Mucosa of descending colon (tissue), 3 donors: ENCODE data around the gene SDR42E2. TPM values are rescaled to one million over a fixed set of nuclear protein-coding genes. Genes with fewer than 3 reads are reported as not detected.

ENCODE experiments used
- ATAC-seq: fragments of 200-7000 bp; cut with Tn5 transposase; one replicate; pipeline ENCODE4 v1.9.1; 2020; ENCODE audit warnings: mild to moderate bottlenecking, moderate library complexity
- DNase-seq, 3 donors: peaks; one replicate each; pipeline ENCODE4 v3.0.0-alpha.2; 2020
- H3K36me3 ChIP-seq: fragments of 200-600 bp; one replicate; pipeline ENCODE4 v1.8.0; 2021; ENCODE audit warnings: low read depth, mild to moderate bottlenecking
- H3K4me1 ChIP-seq: fragments of 200-600 bp; one replicate; pipeline ENCODE4 v1.8.0; 2021; ENCODE audit warnings: low read depth, mild to moderate bottlenecking
- H3K4me3 ChIP-seq: fragments of 200-600 bp; one replicate; pipeline ENCODE4 v1.8.0; 2021; ENCODE audit warnings: mild to moderate bottlenecking
- H3K9me3 ChIP-seq: fragments of 200-600 bp; one replicate; pipeline ENCODE4 v1.8.0; 2021; ENCODE audit warnings: mild to moderate bottlenecking
- CTCF ChIP-seq: fragments of 200-600 bp; IDR thresholded peaks from one replicate; pipeline ENCODE4 v1.8.0; 2022; ENCODE audit warnings: antibody characterized with exemption, mild to moderate bottlenecking
- intact Hi-C, 2 donors: fragments of 100-400 bp; cut with DNase I in 1 of 2; cut with micrococcal nuclease in 1 of 2; formaldehyde crosslinking; loops; one replicate each; pipeline versions ENCODE4 v1.11.0 to v1.11.1; 2022; cut with DNase I, micrococcal nuclease
- total RNA-seq, 3 donors: library from RNA; stranded (reverse); fragmentation: NEBNext Ultra II Directional in 2 of 3; extraction: Animal tissue kit (Norgen Biotek cat#: 25700) in 2 of 3; gene quantifications; one replicate each; pipeline versions ENCODE4 v1.2.1 to v1.2.4, GENCODE V29; 2021 to 2023
- donor health status: DM: no; HTN: no; CAD: no; lungs with moderate emphysema.
- donor health status: DM: no; HTN: no; CAD: no.
- donor health status: DM: no; HTN: yes; CAD: no.

The SDR42E2 gene
- total RNA-seq, 3 donors from 2014 or later: not detected

- no peak for ATAC-seq
- intact Hi-C loops: loop anchor here (10.0 kb wide), 2 partner anchors 170 to 180 kb away; partner anchors contain the start of genes MOSMO (in 1 of the 2) and PDZD9 (in 1 of the 2)
- Histone ChIP-seq H3K4me3 (no peak overlapping the region), H3K4me1 (peaks cover 15% of the 10 kb centered on the region), H3K9me3 (no peaks in the 10 kb centered on the region), H3K36me3 (no peaks in the 10 kb centered on the region)
- DNase-seq: no peak
- no peak for TF ChIP-seq CTCF
Observed at GRCh38 chr16:22184615-22184968, 22.3 kb downstream of the SDR42E2 start.

GRCh38 chr16:22186517-22186916 lies 24.2 kb downstream of the SDR42E2 start:
- DNase-seq (no peak), ATAC-seq (no peak)
- no peak for TF ChIP-seq CTCF
- Histone ChIP-seq H3K9me3 (no peaks in the 10 kb centered on the region), H3K36me3 (no peaks in the 10 kb centered on the region), H3K4me1 (peaks cover 20% of the 10 kb centered on the region), H3K4me3 (no peak overlapping the region)
- intact Hi-C loops: loop anchor here (10.0 kb wide), 2 partner anchors 172 to 182 kb away; partner anchors contain the start of genes MOSMO (in 1 of the 2) and PDZD9 (in 1 of the 2)

- DNase-seq: no peak
- intact Hi-C loops: loop anchor here (10.0 kb wide), 2 partner anchors 173 to 183 kb away; partner anchors contain the start of genes MOSMO (in 1 of the 2) and PDZD9 (in 1 of the 2)
- no peak for ATAC-seq
- no peaks in the 10 kb centered on the region for H3K36me3 ChIP-seq
- H3K4me1 ChIP-seq: peaks cover 26% of the 10 kb centered on the region
- H3K4me3 ChIP-seq: no peak overlapping the region
- TF ChIP-seq CTCF: no peak
- H3K9me3 ChIP-seq: no peaks in the 10 kb centered on the region
Observed at GRCh38 chr16:22188267-22188594, 25.9 kb downstream of the SDR42E2 start.

GRCh38 chr16:22188595-22189442 lies 26.5 kb downstream of the SDR42E2 start:
- DNase-seq (peak; percentile 69 to 83 (median 75)), ATAC-seq (peak; percentile 30)
- Histone ChIP-seq H3K4me1 (peaks cover 26% of the 10 kb centered on the region), H3K36me3 (no peaks in the 10 kb centered on the region), H3K4me3 (no peak overlapping the region), H3K9me3 (no peaks in the 10 kb centered on the region)
- peak; percentile 82 for TF ChIP-seq CTCF
- intact Hi-C loops: loop anchor here (10.0 kb wide), 2 partner anchors 174 to 184 kb away; partner anchors contain the start of genes MOSMO (in 1 of the 2) and PDZD9 (in 1 of the 2)

- intact Hi-C loops: loop anchor here (10.0 kb wide), 2 partner anchors 175 to 185 kb away; partner anchors contain the start of genes MOSMO (in 1 of the 2) and PDZD9 (in 1 of the 2)
- DNase-seq: peak; percentile 62 to 70 (median 69)
Observed at GRCh38 chr16:22189473-22190080, 27.3 kb downstream of the SDR42E2 start.

More at GRCh38 chr16:22189473-22190080, 27.3 kb downstream of the SDR42E2 start:
- Histone ChIP-seq H3K36me3 (no peaks in the 10 kb centered on the region), H3K4me1 (peaks cover 26% of the 10 kb centered on the region), H3K4me3 (no peak overlapping the region), H3K9me3 (no peaks in the 10 kb centered on the region)
- no peak for TF ChIP-seq CTCF
- ATAC-seq: no peak
